HepG2 (cell line): ENCODE data around the gene ZNF217. TPM values are rescaled to one million over a fixed set of nuclear protein-coding genes. Genes with fewer than 3 reads are reported as not detected.

Source experiments
- ATAC-seq: fragments of 200-7000 bp; cut with Tn5 transposase; 3 replicates; pipeline ENCODE4 v1.9.1; 2020; ENCODE audit warnings: mild to moderate bottlenecking, moderate library complexity
- BruUV-seq: library from RNA; stranded (reverse); fragments of 400-500 nt; replicated peaks from 2 replicates; lab custom pipeline; 2021; lab: Mats Ljungman, UMichigan
- CTCF ChIA-PET: fragments of 300-600 bp; formaldehyde crosslinking; extraction: SDS; loops from one replicate; lab custom pipeline; 2021; ENCODE audit warnings: low total read pairs, inconsistent platforms, low intra/inter-chr PET ratio; lab: Yijun Ruan, JAX
- POLR2A ChIA-PET: fragments of 350-600 bp; sonication (Branson Sonifier 250); formaldehyde crosslinking; loops from one replicate; lab custom pipeline; 2020; ENCODE audit warnings: antibody characterized with exemption, inconsistent platforms; lab: Yijun Ruan, JAX
- DNase-seq: peaks from one replicate; pipeline ENCODE4 v3.0.0-alpha.2; 2015; ENCODE audit warnings: low spot score
- FAIRE-seq: peaks from 3 replicates; lab custom pipeline; 2011; peaks lifted over from hg19 to GRCh38; lab: Jason Lieb, UNC
- H2AFZ ChIP-seq: one replicate; pipeline ENCODE4 v1.6.1; 2011; ENCODE audit warnings: low read length, inconsistent platforms
- H3K27ac ChIP-seq: fragments of 300-600 bp; 3 replicates; pipeline ENCODE4 v1.8.0; 2011; ENCODE audit warnings: mixed run types, mild to moderate bottlenecking, mixed read lengths, low read length, inconsistent platforms; ENCODE audit not compliant: insufficient read depth; ENCODE audit errors: extremely low read length
- H3K27me3 ChIP-seq, 2 experiments: fragments of 200-600 bp in 1 of 2; 2 replicates in 1 of 2; 3 replicates in 1 of 2; pipeline versions ENCODE4 v1.6.0 to v1.8.0; 2011; ENCODE audit warnings: low read length in 2 of 2, mild to moderate bottlenecking in 2 of 2, moderate library complexity in 2 of 2, inconsistent platforms in 1 of 2; ENCODE audit not compliant: insufficient read depth in 2 of 2, control insufficient read depth in 1 of 2
- H3K36me3 ChIP-seq, 2 experiments: fragments of 200-600 bp in 1 of 2; replicated peaks in 1 of 2; 2 replicates in 1 of 2; 3 replicates in 1 of 2; pipeline versions ENCODE4 v1.5.1 to v1.8.0; 2011; ENCODE audit warnings: low read length in 2 of 2, inconsistent platforms in 1 of 2; ENCODE audit not compliant: insufficient read depth in 2 of 2, control insufficient read depth in 1 of 2
- H3K4me1 ChIP-seq: 2 replicates; pipeline ENCODE4 v1.5.1; 2012; ENCODE audit warnings: low read length, inconsistent platforms; ENCODE audit not compliant: insufficient read depth
- H3K4me2 ChIP-seq: 2 replicates; pipeline ENCODE4 v1.6.0; 2011; ENCODE audit warnings: low read depth, low read length, inconsistent platforms
- H3K4me3 ChIP-seq, 3 experiments: fragments of 200-600 bp in 1 of 3; sonication (generic), shearing (Covaris generic) in 1 of 3; replicated peaks in 1 of 3; 2 replicates each; pipeline ENCODE4 v1.5.1; 2011 to 2016; ENCODE audit warnings: low read length in 3 of 3, inconsistent platforms in 2 of 3, low read depth in 2 of 3, mild to moderate bottlenecking in 2 of 3, control low read depth in 1 of 3, mixed read lengths in 1 of 3; ENCODE audit not compliant: insufficient read depth in 1 of 3
- H3K79me2 ChIP-seq: one replicate; pipeline ENCODE4 v1.6.1; 2011; ENCODE audit warnings: low read length, inconsistent platforms; ENCODE audit not compliant: insufficient read depth
- H3K9ac ChIP-seq: 2 replicates; pipeline ENCODE4 v1.6.0; 2011; ENCODE audit warnings: mild to moderate bottlenecking, low read depth, low read length, inconsistent platforms; ENCODE audit not compliant: insufficient read depth
- H3K9me3 ChIP-seq: 2 replicates; pipeline ENCODE4 v1.5.1; 2012; ENCODE audit warnings: mild to moderate bottlenecking, low read length
- H4K20me1 ChIP-seq: 2 replicates; pipeline ENCODE4 v1.6.0; 2011; ENCODE audit warnings: inconsistent platforms, mild to moderate bottlenecking, low read length, moderate library complexity; ENCODE audit not compliant: insufficient read depth
- HMGXB3 ChIP-seq: sonication (generic); formaldehyde crosslinking; IDR thresholded peaks from 2 replicates; pipeline ENCODE4 v1.4.0; 2020; ENCODE audit warnings: missing genetic modification reagents, borderline replicate concordance
- HOXA3 ChIP-seq: sonication (generic); formaldehyde crosslinking; IDR thresholded peaks from 2 replicates; pipeline ENCODE4 v1.5.0; 2020; ENCODE audit warnings: missing genetic modification reagents
- KDM2A ChIP-seq: sonication (generic); formaldehyde crosslinking; IDR thresholded peaks from 2 replicates; pipeline ENCODE4 v1.4.0; 2020; ENCODE audit warnings: low read depth, missing genetic modification reagents, borderline replicate concordance
- LCORL ChIP-seq, 2 experiments: fragments of 450-650 bp in 1 of 2; sonication (generic) in 1 of 2; formaldehyde crosslinking in 1 of 2; IDR thresholded peaks; 2 replicates each; pipeline versions ENCODE4 v1.5.0 to v1.6.1; 2017 to 2020; ENCODE audit warnings: antibody characterized with exemption in 1 of 2, missing genetic modification reagents in 1 of 2
- POLR2A ChIP-seq, 2 experiments: IDR thresholded peaks; 2 replicates each; pipeline ENCODE4 v1.6.1; 2011; ENCODE audit warnings: low read depth in 2 of 2, low read length in 2 of 2, mild to moderate bottlenecking in 1 of 2, moderate library complexity in 1 of 2; ENCODE audit not compliant: insufficient read depth in 1 of 2
- PRDM10 ChIP-seq: sonication (generic); formaldehyde crosslinking; IDR thresholded peaks from 2 replicates; pipeline ENCODE4 v1.4.0; 2020; ENCODE audit warnings: low read depth, missing genetic modification reagents
- ZNF317 ChIP-seq: sonication (generic); formaldehyde crosslinking; IDR thresholded peaks from 2 replicates; pipeline ENCODE4 v1.5.0; 2020; ENCODE audit warnings: mild to moderate bottlenecking, missing genetic modification reagents
- WGBS: methylation state at CpG from one replicate; pipeline ENCODE4 v1.1.6; 2017; ENCODE audit warnings: low lambda C conversion rate; 5-methylcytosine and 5-hydroxymethylcytosine counted together
- in situ Hi-C: cut with HindIII; loops from 2 replicates; pipeline ENCODE4 v1.10.0; 2017; ENCODE audit warnings: low pct_unique_long_range_greater_than_20kb; ENCODE audit not compliant: extremely low pct_ligation_motif_present
- intact Hi-C: fragments of 100-400 bp; cut with micrococcal nuclease; formaldehyde crosslinking; loops from one replicate; pipeline ENCODE4 v1.10.0; 2022; ENCODE audit not compliant: unreplicated experiment
- polyA plus RNA-seq, 8 experiments: library from polyadenylated mRNA; depleted of rRNA in 3 of 8; stranded (reverse) in 7 of 8; unstranded in 1 of 8; fragments of >200 nt; fragmentation: Illumina TruSeq in 4 of 8; extraction: Trizol in 4 of 8; gene quantifications; 2 replicates each; pipeline versions ENCODE4 v1.2.1 to v1.2.3, GENCODE V29; 2011 to 2016; ENCODE audit warnings: low read depth in 4 of 8, missing spikeins in 1 of 8, mixed read lengths in 1 of 8; ENCODE audit not compliant: insufficient read depth in 1 of 8
- total RNA-seq, 5 experiments: library from RNA; depleted of rRNA; stranded (reverse); fragments of >200 nt; fragmentation: Illumina TruSeq; extraction: Trizol; gene quantifications; 2 replicates each; pipeline ENCODE4 v1.2.3, GENCODE V29; 2016; ENCODE audit warnings: low read depth in 1 of 5

ZNF217 gene
- total and polyA plus RNA-seq, 2 of the 13 experiments (the other 11 are each of a cell fraction or from before 2014, with no cell fraction given), result 22.3 to 29.8 TPM

- in situ Hi-C loops (no loop called here), intact Hi-C loops (loop anchor here (2.0 kb wide), 3 partner anchors 36 to 158 kb away; no protein-coding TSS in a partner anchor)
- Histone ChIP-seq H3K27ac (peak overlapping the region; percentile 93), H3K27me3 (no peaks in the 10 kb centered on the region), H3K4me1 (peaks cover 81% of the 10 kb centered on the region), H4K20me1 (no peaks in the 10 kb centered on the region), H3K79me2 (no peaks in the 10 kb centered on the region), H3K9me3 (no peaks in the 10 kb centered on the region), H3K36me3 (no peaks in the 10 kb centered on the region), H3K4me2 (peak overlapping the region; percentile 93), H3K4me3 (peak overlapping the region; percentile 34 to 64 (median 48); a peak in 5 of 6 replicates), H3K9ac (peak overlapping the region; percentile 78), H2AFZ (no peak overlapping the region)
- TSS peak; percentile 100 for BruUV-seq
- peak; percentile 77 for ATAC-seq
- WGBS, result 10% methylated on average over 12 of the region's 12 CpGs
- CTCF ChIA-PET, result interaction anchor here (1.1 kb wide), 1 partner anchor 63 kb away, joined by 3 read pairs; no protein-coding TSS in a partner anchor
- DNase-seq, result no peak
- no peak for FAIRE-seq
- POLR2A ChIA-PET, result interaction anchor here (0.7 to 2.2 kb wide), 30 partner anchors 8 to 463 kb away, joined by 3 to 70 read pairs (median 3); partner anchors contain the start of gene ZNF217
- TF ChIP-seq HOXA3 (CRISPR knock-in tag) (0 out of 2 replicates have a peak, but pooled peaks have one; percentile 36), PRDM10 (CRISPR knock-in tag) (no peak; the same call in 1 of the 2 replicates), KDM2A (0 out of 2 replicates have a peak, but pooled peaks have one; percentile 56), LCORL (IDR thresholded peaks at IDR 0.05) (no peak), LCORL (CRISPR knock-in tag; IDR thresholded peaks at IDR 0.05) (peak; percentile 11; the same call in 1 of the 2 replicates), HMGXB3 (CRISPR knock-in tag) (peak; percentile 16; the same call in 1 of the 2 replicates), ZNF317 (peak; percentile 32), POLR2A (IDR thresholded peaks at IDR 0.05; ENCODE audit: insufficient read depth in 1 of 2, low read depth in 2 of 2, low read length in 2 of 2) (peak in 1 of 2 experiments; percentile 77; a peak in 2 of 4 replicates)
These were observed 49.6 kb upstream of the ZNF217 start for GRCh38 chr20:53643031-53643832.
